ENCODE data around the gene CACNB4.
"Not testable (repeated sequence)": the region's sequence is repeated elsewhere in the genome, so short reads cannot be mapped to it uniquely, and the experiment has no call there.

Gene CACNB4

DNA sequence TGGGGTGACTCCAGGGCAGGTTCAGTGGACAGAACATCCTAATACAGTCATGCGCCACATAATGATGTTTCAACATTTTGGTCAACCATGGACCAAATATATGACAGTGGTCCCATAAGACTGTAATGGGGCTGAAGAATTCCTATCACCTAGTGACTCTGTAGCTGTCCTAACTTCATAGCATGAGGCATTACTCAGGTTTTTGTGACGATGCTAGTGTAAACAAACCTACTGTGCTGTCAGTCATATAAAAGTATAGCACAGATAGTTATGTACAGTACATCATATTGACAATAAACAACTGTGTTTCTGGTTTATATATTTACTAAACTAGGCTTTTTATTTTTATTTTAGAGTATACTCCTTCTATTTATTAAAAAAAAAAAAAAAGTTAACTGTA is 87.1 kb downstream of the CACNB4 start:
- FAIRE-seq (no peak), DNase-seq (ENCODE audit: insufficient read length, low spot score) (no peak)
- TF ChIP-seq CTCF (IDR thresholded peaks at IDR 0.05; ENCODE audit: insufficient read depth, missing control alignments): no peak

DNA sequence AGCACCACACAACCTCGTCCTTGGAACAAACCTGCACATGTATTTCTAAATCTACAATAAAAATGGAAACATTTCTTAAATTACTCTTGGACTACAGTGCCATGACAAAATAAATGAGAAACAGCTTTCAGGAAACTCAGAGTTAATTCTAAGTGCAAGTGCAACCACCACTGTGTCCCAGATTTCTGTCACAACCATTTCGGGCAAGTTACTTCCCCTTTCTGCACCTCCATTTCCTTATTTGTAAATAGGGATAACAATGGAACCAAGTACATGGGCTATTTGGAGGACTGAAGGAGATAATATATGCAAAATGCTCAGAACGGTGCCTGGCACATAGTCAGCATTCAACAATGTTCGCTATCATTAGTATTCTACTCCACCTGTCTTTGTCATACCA is 93.2 kb downstream of the CACNB4 start:
- no peak for TF ChIP-seq CTCF (IDR thresholded peaks at IDR 0.05; ENCODE audit: insufficient read depth, missing control alignments)
- DNase-seq (ENCODE audit: insufficient read length, low spot score) (no peak), FAIRE-seq (no peak)

GRCh38 chr2:152003283-152003682 is 95.6 kb downstream of the CACNB4 start:
- FAIRE-seq; DNase-seq (ENCODE audit: insufficient read length, low spot score): not testable (repeated sequence)

DNA sequence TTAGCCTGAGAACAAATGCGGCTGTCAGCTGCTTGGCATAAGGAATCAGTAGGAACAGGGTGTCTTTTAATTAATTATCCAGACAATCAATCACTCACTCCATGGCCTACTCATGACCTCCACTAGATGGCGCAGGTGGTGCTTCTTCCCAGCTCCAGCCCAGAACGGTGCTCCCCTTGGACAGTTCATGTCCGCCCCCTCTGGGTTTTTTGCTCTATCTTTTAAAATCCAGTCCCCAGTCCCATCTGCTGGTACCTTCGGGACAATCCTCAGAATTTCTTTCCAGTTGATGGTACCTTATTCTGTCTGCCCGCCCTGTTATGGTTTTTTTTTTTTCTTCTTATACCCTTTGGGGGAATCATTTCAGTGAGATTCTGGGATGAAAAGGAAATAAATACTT is 99.8 kb downstream of the CACNB4 start:
- FAIRE-seq (no peak), DNase-seq (ENCODE audit: insufficient read length, low spot score) (peak; percentile 68)
- TF ChIP-seq CTCF (IDR thresholded peaks at IDR 0.05; ENCODE audit: insufficient read depth, missing control alignments): peak; percentile 69

DNA sequence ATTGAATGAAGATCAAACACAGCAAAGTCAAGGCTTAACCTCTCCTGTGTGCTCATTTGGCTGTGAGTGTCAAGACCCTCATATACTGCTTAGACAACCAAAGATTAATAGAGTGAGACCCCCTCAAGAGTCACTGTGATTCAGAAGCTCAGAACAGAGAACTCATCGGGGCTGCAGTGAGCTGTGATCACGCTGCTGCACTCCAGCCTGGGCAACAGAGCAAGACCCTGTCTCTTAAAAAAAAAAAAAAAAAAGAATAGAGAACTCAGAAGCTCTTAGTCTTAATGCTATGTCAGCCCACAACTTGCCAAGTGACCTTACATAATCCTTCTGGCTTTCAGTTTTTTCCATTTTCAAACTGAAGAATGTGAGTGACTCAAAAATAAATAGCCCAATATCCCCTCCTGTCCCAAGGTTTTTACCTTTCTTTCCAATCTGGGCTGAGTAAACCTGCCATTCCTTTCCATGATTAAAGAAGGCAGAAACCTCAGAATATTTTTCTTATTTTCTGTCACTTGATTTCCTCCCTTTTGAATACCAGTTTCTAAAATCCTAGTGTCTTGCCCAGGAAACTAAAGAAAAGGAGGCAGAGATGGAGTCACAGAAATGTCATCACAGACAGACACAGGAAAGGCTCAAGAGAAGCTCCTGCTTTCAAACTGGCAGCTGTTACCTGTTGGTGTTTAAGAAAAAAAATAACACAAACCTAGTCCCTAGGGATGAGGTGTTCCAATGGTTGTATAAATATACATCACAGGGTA is 102.4 kb downstream of the CACNB4 start:
- TF ChIP-seq CTCF (IDR thresholded peaks at IDR 0.05; ENCODE audit: insufficient read depth, missing control alignments): no peak
- FAIRE-seq (no peak), DNase-seq (ENCODE audit: insufficient read length, low spot score) (no peak)

DNA sequence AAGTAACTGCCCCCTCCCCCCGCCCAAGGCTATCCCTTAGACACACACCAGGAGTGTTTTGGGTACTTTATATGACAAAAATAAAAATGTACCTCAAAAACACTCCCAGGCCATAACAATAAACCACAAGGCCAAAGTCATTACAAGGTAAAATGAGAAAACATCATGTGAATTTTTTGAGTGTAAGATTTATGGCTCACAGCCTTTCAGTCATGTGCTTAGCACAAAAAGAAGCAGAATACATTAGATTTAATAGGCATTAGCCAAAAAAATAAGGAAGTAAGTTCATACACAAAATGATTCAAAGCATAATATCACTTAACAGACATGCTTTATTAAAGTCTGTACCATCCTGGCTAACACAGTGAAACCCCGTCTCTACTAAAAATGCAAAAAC is 103.7 kb downstream of the CACNB4 start:
- no peak for TF ChIP-seq CTCF (IDR thresholded peaks at IDR 0.05; ENCODE audit: insufficient read depth, missing control alignments)
- DNase-seq (ENCODE audit: insufficient read length, low spot score) (no peak), FAIRE-seq (no peak)

DNA sequence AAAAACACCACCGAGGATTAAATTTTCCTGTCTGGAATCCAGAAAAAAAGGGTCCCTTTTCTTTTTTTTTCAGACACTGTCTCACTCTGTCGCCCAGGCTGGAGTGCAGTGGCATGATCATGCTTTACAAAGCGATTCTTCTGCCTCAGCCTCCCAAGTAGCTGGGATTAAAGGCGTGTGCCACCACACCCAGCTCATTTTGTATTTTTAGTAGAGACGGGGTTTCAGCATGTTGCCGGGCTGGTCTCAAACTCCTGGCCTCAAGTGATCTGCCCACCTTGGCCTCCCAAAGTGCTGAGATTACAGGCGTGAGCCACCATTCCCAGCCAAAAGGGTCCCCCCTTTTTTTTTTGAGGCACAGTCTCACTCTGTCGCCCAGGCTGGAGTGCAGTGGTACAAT is 104.7 kb downstream of the CACNB4 start:
- not testable (repeated sequence) for FAIRE-seq; DNase-seq (ENCODE audit: insufficient read length, low spot score)

GRCh38 chr2:151991010-151991409 is 107.8 kb downstream of the CACNB4 start:
- DNase-seq (ENCODE audit: insufficient read length, low spot score) (no peak), FAIRE-seq (no peak)
- no peak for TF ChIP-seq CTCF (IDR thresholded peaks at IDR 0.05; ENCODE audit: insufficient read depth, missing control alignments)

Data from D721Med (cell line).